GM21515 (cell line): ENCODE data around the gene ADA.
"Not testable (repeated sequence)": the region's sequence is repeated elsewhere in the genome, so short reads cannot be mapped to it uniquely, and the experiment has no call there.

ENCODE experiments used
- ATAC-seq: cut with Tn5 transposase; IDR thresholded peaks from one replicate; pipeline ENCODE4 v1.9.1; 2021; ENCODE audit not compliant: unreplicated experiment

ADA gene

GRCh38 chr20:44651684-44652423 is at the start of gene ADA:
Gene ADA (minus strand): TSS chr20:44651699. CDS start chr20:44651607, 92 bp downstream.
- ATAC-seq: no peak

- ATAC-seq: no peak
These were observed 48.8 kb upstream of the ADA start for GRCh38 chr20:44700306-44700705.

GRCh38 chr20:44698351-44698750 is 46.9 kb upstream of the ADA start:
- ATAC-seq: no peak

- not testable (repeated sequence) for ATAC-seq
These were observed 45.5 kb upstream of the ADA start for GRCh38 chr20:44697041-44697440.

GRCh38 chr20:44696315-44696714 is 44.8 kb upstream of the ADA start:
- no peak for ATAC-seq

- no peak for ATAC-seq
These were observed 44.3 kb upstream of the ADA start for GRCh38 chr20:44695674-44696300.

GRCh38 chr20:44695295-44695673 is 43.8 kb upstream of the ADA start:
- no peak for ATAC-seq

- no peak for ATAC-seq
These were observed 42.7 kb upstream of the ADA start for GRCh38 chr20:44694159-44694558.

GRCh38 chr20:44693627-44694026 is 42.1 kb upstream of the ADA start:
- ATAC-seq: no peak

- no peak for ATAC-seq
These were observed 41.5 kb upstream of the ADA start for GRCh38 chr20:44692932-44693480.

GRCh38 chr20:44691424-44692423 is 40.2 kb upstream of the ADA start:
- no peak for ATAC-seq

- no peak for ATAC-seq
These were observed 39.4 kb upstream of the ADA start for GRCh38 chr20:44690781-44691423.

- ATAC-seq: no peak
These were observed 38.3 kb upstream of the ADA start for GRCh38 chr20:44689809-44690208.

GRCh38 chr20:44688053-44688625 is 36.6 kb upstream of the ADA start:
- ATAC-seq: no peak

- no peak for ATAC-seq
These were observed 35.4 kb upstream of the ADA start for GRCh38 chr20:44686934-44687333.

GRCh38 chr20:44684047-44684967 is 32.8 kb upstream of the ADA start:
- no peak for ATAC-seq

GRCh38 chr20:44683263-44684046 is 32.0 kb upstream of the ADA start:
- ATAC-seq: no peak

- ATAC-seq: no peak
These were observed 30.5 kb upstream of the ADA start for GRCh38 chr20:44681796-44682566.
